ENCODE data around the gene SOWAHA. TPM values are rescaled to one million over a fixed set of nuclear protein-coding genes. Genes with fewer than 3 reads are reported as not detected.

SOWAHA gene
- not detected for total RNA-seq

- Histone ChIP-seq H3K27me3 (ENCODE audit: insufficient read depth, low read length) (peaks cover 66% of the 10 kb centered on the region), H3K4me3 (ENCODE audit: low read length) (no peak within 1 kb of the TSS), H3K9me3 (ENCODE audit: low read depth, low read length) (no peaks in the 10 kb centered on the region)
These were observed at the start of gene SOWAHA for GRCh38 chr5:132812781-132813598. Gene SOWAHA, plus strand, starts transcription at chr5:132813302. Its CDS starts 320 bp downstream, at chr5:132813622.

GRCh38 chr5:132764051-132764450 is 49.1 kb upstream of the SOWAHA start:
- H3K9me3 ChIP-seq (ENCODE audit: low read depth, low read length) = no peaks in the 10 kb centered on the region
- H3K4me3 ChIP-seq (ENCODE audit: low read length) = no peak overlapping the region
- H3K4me1 ChIP-seq (ENCODE audit: insufficient read depth, low read length) = peaks cover 5% of the 10 kb centered on the region
- H3K27me3 ChIP-seq (ENCODE audit: insufficient read depth, low read length) = no peaks in the 10 kb centered on the region

More at GRCh38 chr5:132812781-132813598, at the start of gene SOWAHA:
- peaks cover 21% of the 10 kb centered on the region for H3K4me1 ChIP-seq (ENCODE audit: insufficient read depth, low read length)

GRCh38 chr5:132764671-132765238 is 48.3 kb upstream of the SOWAHA start:
- H3K4me3 ChIP-seq (ENCODE audit: low read length) = no peak overlapping the region
- H3K4me1 ChIP-seq (ENCODE audit: insufficient read depth, low read length) = peaks cover 5% of the 10 kb centered on the region
- no peaks in the 10 kb centered on the region for H3K27me3 ChIP-seq (ENCODE audit: insufficient read depth, low read length)
- no peaks in the 10 kb centered on the region for H3K9me3 ChIP-seq (ENCODE audit: low read depth, low read length)

GRCh38 chr5:132765311-132766019 is 47.6 kb upstream of the SOWAHA start:
- Histone ChIP-seq H3K27me3 (ENCODE audit: insufficient read depth, low read length) (no peaks in the 10 kb centered on the region), H3K4me1 (ENCODE audit: insufficient read depth, low read length) (peaks cover 5% of the 10 kb centered on the region), H3K9me3 (ENCODE audit: low read depth, low read length) (no peaks in the 10 kb centered on the region), H3K4me3 (ENCODE audit: low read length) (no peak overlapping the region)

- no peaks in the 10 kb centered on the region for H3K9me3 ChIP-seq (ENCODE audit: low read depth, low read length)
- no peak overlapping the region for H3K4me3 ChIP-seq (ENCODE audit: low read length)
- H3K4me1 ChIP-seq (ENCODE audit: insufficient read depth, low read length) = peaks cover 5% of the 10 kb centered on the region
- no peaks in the 10 kb centered on the region for H3K27me3 ChIP-seq (ENCODE audit: insufficient read depth, low read length)
These were observed 46.9 kb upstream of the SOWAHA start for GRCh38 chr5:132766020-132766805.

- Histone ChIP-seq H3K27me3 (ENCODE audit: insufficient read depth, low read length) (no peaks in the 10 kb centered on the region), H3K4me1 (ENCODE audit: insufficient read depth, low read length) (peaks cover 5% of the 10 kb centered on the region), H3K9me3 (ENCODE audit: low read depth, low read length) (no peaks in the 10 kb centered on the region), H3K4me3 (ENCODE audit: low read length) (no peak overlapping the region)
These were observed 46.4 kb upstream of the SOWAHA start for GRCh38 chr5:132766806-132767055.

GRCh38 chr5:132767150-132767549 is 46.0 kb upstream of the SOWAHA start:
- peaks cover 5% of the 10 kb centered on the region for H3K4me1 ChIP-seq (ENCODE audit: insufficient read depth, low read length)
- H3K4me3 ChIP-seq (ENCODE audit: low read length) = no peak overlapping the region
- H3K9me3 ChIP-seq (ENCODE audit: low read depth, low read length) = no peaks in the 10 kb centered on the region
- no peaks in the 10 kb centered on the region for H3K27me3 ChIP-seq (ENCODE audit: insufficient read depth, low read length)

GRCh38 chr5:132768485-132768868 is 44.6 kb upstream of the SOWAHA start:
- Histone ChIP-seq H3K4me1 (ENCODE audit: insufficient read depth, low read length) (no peaks in the 10 kb centered on the region), H3K4me3 (ENCODE audit: low read length) (no peak overlapping the region), H3K9me3 (ENCODE audit: low read depth, low read length) (no peaks in the 10 kb centered on the region), H3K27me3 (ENCODE audit: insufficient read depth, low read length) (no peaks in the 10 kb centered on the region)

- H3K9me3 ChIP-seq (ENCODE audit: low read depth, low read length) = no peaks in the 10 kb centered on the region
- no peaks in the 10 kb centered on the region for H3K4me1 ChIP-seq (ENCODE audit: insufficient read depth, low read length)
- H3K27me3 ChIP-seq (ENCODE audit: insufficient read depth, low read length) = peaks cover 8% of the 10 kb centered on the region
- H3K4me3 ChIP-seq (ENCODE audit: low read length) = no peak overlapping the region
These were observed 42.5 kb upstream of the SOWAHA start for GRCh38 chr5:132770476-132771159.

- Histone ChIP-seq H3K4me3 (ENCODE audit: low read length) (no peak overlapping the region), H3K27me3 (ENCODE audit: insufficient read depth, low read length) (peaks cover 16% of the 10 kb centered on the region), H3K9me3 (ENCODE audit: low read depth, low read length) (no peaks in the 10 kb centered on the region), H3K4me1 (ENCODE audit: insufficient read depth, low read length) (peaks cover 5% of the 10 kb centered on the region)
These were observed 41.6 kb upstream of the SOWAHA start for GRCh38 chr5:132771503-132771998.

GRCh38 chr5:132772291-132773070 is 40.6 kb upstream of the SOWAHA start:
- peaks cover 18% of the 10 kb centered on the region for H3K27me3 ChIP-seq (ENCODE audit: insufficient read depth, low read length)
- H3K4me3 ChIP-seq (ENCODE audit: low read length) = no peak overlapping the region
- H3K9me3 ChIP-seq (ENCODE audit: low read depth, low read length) = no peaks in the 10 kb centered on the region
- H3K4me1 ChIP-seq (ENCODE audit: insufficient read depth, low read length) = peaks cover 6% of the 10 kb centered on the region

GRCh38 chr5:132773114-132773513 is 40.0 kb upstream of the SOWAHA start:
- peaks cover 13% of the 10 kb centered on the region for H3K4me1 ChIP-seq (ENCODE audit: insufficient read depth, low read length)
- no peaks in the 10 kb centered on the region for H3K9me3 ChIP-seq (ENCODE audit: low read depth, low read length)
- peaks cover 25% of the 10 kb centered on the region for H3K27me3 ChIP-seq (ENCODE audit: insufficient read depth, low read length)
- H3K4me3 ChIP-seq (ENCODE audit: low read length) = no peak overlapping the region

GRCh38 chr5:132773601-132774355 is 39.3 kb upstream of the SOWAHA start:
- H3K4me1 ChIP-seq (ENCODE audit: insufficient read depth, low read length) = peaks cover 13% of the 10 kb centered on the region
- H3K4me3 ChIP-seq (ENCODE audit: low read length) = no peak overlapping the region
- peaks cover 31% of the 10 kb centered on the region for H3K27me3 ChIP-seq (ENCODE audit: insufficient read depth, low read length)
- H3K9me3 ChIP-seq (ENCODE audit: low read depth, low read length) = no peaks in the 10 kb centered on the region
